H54 (cell line): ENCODE data around the gene CSNK2A1.
"Not testable (repeated sequence)": the region's sequence is repeated elsewhere in the genome, so short reads cannot be mapped to it uniquely, and the experiment has no call there.

Experiments used
- DNase-seq: peaks from one replicate; pipeline ENCODE4 v3.0.0; 2011; ENCODE audit warnings: low spot score, mixed read lengths; ENCODE audit not compliant: insufficient read length
- FAIRE-seq: peaks from 3 replicates; lab custom pipeline; 2011; peaks lifted over from hg19 to GRCh38; lab: Jason Lieb, UNC
- POLR2A ChIP-seq: IDR thresholded peaks from 2 replicates; pipeline ENCODE4 v1.6.1; 2011; ENCODE audit warnings: low read depth, mild to moderate bottlenecking, low read length

Gene CSNK2A1

GRCh38 chr20:460707-461106, 82.9 kb downstream of the CSNK2A1 start:
- no peak for FAIRE-seq
- no peak for DNase-seq
- no peak for TF ChIP-seq POLR2A

DNA sequence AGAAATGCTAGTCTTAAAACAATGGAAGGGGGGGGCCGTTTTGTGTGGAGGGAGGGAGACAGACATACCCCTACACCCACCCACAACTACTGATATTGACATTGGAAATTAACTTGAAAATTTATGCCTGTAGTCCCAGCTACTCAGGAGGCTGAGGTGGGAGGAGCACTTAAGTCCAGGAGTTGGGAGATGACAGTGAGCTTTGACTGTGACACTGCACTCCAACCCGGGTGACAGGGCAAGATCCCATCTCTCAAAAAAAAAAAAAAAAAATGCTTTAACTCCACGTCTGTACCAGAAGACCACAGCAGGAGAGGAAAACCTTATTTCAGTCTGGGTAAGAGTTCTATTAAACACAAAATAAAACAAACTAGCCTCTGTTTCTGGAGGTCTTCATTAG, 83.4 kb downstream of the CSNK2A1 start:
- TF ChIP-seq POLR2A, result no peak
- DNase-seq (no peak), FAIRE-seq (no peak)

DNA sequence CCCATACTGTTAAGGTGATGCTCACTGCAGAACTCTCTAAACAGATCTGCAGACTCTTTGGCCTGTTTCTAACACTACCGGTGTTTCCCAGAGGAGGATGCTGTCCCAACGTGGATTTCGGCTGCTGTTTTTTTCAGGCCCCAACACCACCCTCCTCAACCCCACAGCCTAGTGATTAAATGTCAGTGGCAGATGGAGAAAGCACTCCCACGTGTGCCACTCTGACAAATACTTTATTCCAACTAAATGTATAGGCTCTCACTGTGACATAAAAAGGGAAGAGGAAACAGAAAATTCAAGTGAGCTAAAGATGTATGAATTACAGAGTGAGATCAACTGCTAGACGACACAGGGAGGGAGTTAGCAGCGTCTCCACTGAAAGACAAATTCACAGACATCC, 84.8 kb downstream of the CSNK2A1 start:
- DNase-seq (no peak), FAIRE-seq (no peak)
- TF ChIP-seq POLR2A, result no peak

DNA sequence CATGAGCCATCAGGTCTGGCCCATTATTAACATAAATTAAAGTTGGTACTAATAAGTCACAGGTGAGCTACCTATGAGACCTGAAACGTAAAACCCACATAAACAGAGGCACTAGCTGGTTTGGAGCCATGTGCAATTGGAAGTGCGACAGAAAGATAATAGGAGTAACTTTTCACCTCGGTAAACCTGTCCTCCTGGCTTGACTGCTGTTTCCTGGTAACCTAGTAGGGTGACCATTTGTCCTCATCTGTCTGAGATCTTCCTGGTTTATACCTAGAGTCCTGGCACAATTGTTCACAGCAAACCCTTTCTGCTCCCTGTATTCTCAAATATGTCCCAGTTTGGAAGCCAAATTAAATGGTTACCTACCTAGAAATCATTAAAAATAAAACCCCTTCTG, 88.6 kb downstream of the CSNK2A1 start:
- no peak for DNase-seq
- no peak for TF ChIP-seq POLR2A
- FAIRE-seq, result no peak

GRCh38 chr20:452021-452420, 91.6 kb downstream of the CSNK2A1 start:
- not testable (repeated sequence) for FAIRE-seq, DNase-seq

- DNase-seq, result no peak
- no peak for FAIRE-seq
- no peak for TF ChIP-seq POLR2A
Measured at GRCh38 chr20:445514-446336, 97.9 kb downstream of the CSNK2A1 start.

- TF ChIP-seq POLR2A, result no peak
- no peak for DNase-seq
- FAIRE-seq, result no peak
Measured at GRCh38 chr20:444862-445426, 98.6 kb downstream of the CSNK2A1 start.

DNA sequence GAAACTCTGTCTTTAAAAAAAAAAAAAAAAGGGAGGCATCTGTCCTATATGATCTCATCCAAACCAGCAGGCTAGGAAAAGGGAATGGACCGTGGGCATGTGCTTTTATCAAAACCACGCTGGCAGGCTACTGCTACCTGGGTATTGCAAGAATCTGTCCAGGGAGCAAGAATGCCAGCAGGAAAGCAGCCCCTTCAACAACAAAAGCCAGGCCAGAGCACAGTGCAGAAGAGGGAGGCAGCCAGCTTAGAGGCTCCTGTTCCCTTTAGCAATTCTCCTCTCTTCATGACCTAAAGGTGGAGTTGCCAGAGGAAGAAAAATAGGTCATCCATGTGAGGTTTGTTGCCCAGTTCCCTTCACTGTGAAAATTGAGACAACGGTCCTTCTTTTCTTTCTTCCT, 99.5 kb downstream of the CSNK2A1 start:
- TF ChIP-seq POLR2A, result no peak
- FAIRE-seq (no peak), DNase-seq (no peak)

DNA sequence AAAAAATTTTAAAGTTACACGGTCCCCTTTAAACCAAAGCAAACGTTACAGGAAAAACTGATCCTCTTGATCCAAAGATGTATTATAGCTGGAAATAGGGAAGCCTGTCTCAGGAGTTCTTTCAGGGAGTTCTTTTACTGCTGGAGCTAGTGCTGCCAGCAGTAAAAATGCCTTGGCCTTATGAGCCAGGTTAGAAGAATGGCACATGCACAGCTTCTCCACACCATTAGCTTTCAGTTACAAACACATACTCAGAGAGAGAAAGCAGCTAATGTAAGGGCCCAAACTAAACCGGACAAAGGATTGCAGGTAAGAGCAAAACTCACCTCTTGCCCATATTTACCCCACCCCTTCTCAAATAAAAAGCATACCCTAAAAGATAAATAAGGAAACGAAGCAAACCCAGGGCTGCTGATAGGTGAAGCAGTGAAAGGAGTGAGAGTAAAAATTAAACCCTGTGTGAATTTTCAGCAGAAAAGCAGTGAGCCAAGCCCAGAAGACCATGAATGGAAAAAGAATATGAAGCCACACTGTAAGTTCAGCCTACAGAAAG, 100.3 kb downstream of the CSNK2A1 start:
- FAIRE-seq (no peak), DNase-seq (no peak)
- TF ChIP-seq POLR2A, result no peak

- no peak for TF ChIP-seq POLR2A
- DNase-seq (no peak), FAIRE-seq (no peak)
Measured at GRCh38 chr20:440636-441035, 103.0 kb downstream of the CSNK2A1 start.

GRCh38 chr20:440148-440547, 103.4 kb downstream of the CSNK2A1 start:
- DNase-seq (no peak), FAIRE-seq (no peak)
- no peak for TF ChIP-seq POLR2A

GRCh38 chr20:438571-439469, 104.8 kb downstream of the CSNK2A1 start:
- DNase-seq (no peak), FAIRE-seq (no peak)
- TF ChIP-seq POLR2A, result no peak

GRCh38 chr20:437787-438486, 105.7 kb downstream of the CSNK2A1 start:
- no peak for DNase-seq
- FAIRE-seq, result no peak
- no peak for TF ChIP-seq POLR2A
